ENCODE results near the gene TRIM68.

The TRIM68 gene

GRCh38 chr11:4643682-4644081 lies 35.7 kb upstream of the TRIM68 start, which contains the start of gene OR51E1:
Gene OR51E1, plus strand, starts transcription at chr11:4643982. Its CDS starts 8,545 bp downstream, at chr11:4652527.
- Histone ChIP-seq H3K4me3 (ENCODE audit: low read depth, low read length) (no peak within 1 kb of the TSS), H3K36me3 (ENCODE audit: control insufficient read depth in 2 of 2, insufficient read depth in 1 of 2, low read length in 2 of 2) (no peaks in the 10 kb centered on the region), H3K27ac (ENCODE audit: extremely low read depth, low read depth, low read length) (no peak within 1 kb of the TSS), H3K4me1 (ENCODE audit: control insufficient read depth, insufficient read depth, low read length) (no peaks in the 10 kb centered on the region), H3K9me3 (ENCODE audit: control insufficient read depth, insufficient read depth, low read depth, low read length) (no peaks in the 10 kb centered on the region)
- ChIA-PET POLR2A (no interaction called here), CTCF (interaction anchor here (1.2 kb wide), 1 partner anchor 17 kb away, joined by 4 read pairs; no protein-coding TSS in a partner anchor)
- no peak for TF ChIP-seq ZNF398 (tag by site-specific recombination; IDR thresholded peaks at IDR 0.05)
- no peak for TF ChIP-seq ZNF624 (tag by site-specific recombination; IDR thresholded peaks at IDR 0.05)
- TF ChIP-seq ZNF433 (tag by site-specific recombination; IDR thresholded peaks at IDR 0.05; ENCODE audit: low read depth), result no peak
- TF ChIP-seq REST (tag by site-specific recombination; IDR thresholded peaks at IDR 0.05), result no peak
- TF ChIP-seq ZNF629 (tag by site-specific recombination; IDR thresholded peaks at IDR 0.05), result no peak
- no peak for TF ChIP-seq INSM2 (tag by site-specific recombination; IDR thresholded peaks at IDR 0.05)
- no peak for TF ChIP-seq KLF10 (tag by site-specific recombination; IDR thresholded peaks at IDR 0.05)
- TF ChIP-seq ZFP37 (tag by site-specific recombination; IDR thresholded peaks at IDR 0.05), result no peak
- no peak for TF ChIP-seq ZNF660 (tag by site-specific recombination; IDR thresholded peaks at IDR 0.05)
- no peak for TF ChIP-seq HOXC10 (CRISPR knock-in tag; IDR thresholded peaks at IDR 0.05)
- no peak for TF ChIP-seq ZNF843 (tag by site-specific recombination; IDR thresholded peaks at IDR 0.05)

GRCh38 chr11:4643076-4643475 lies 35.0 kb upstream of the TRIM68 start:
- Histone ChIP-seq H3K4me1 (ENCODE audit: control insufficient read depth, insufficient read depth, low read length) (no peaks in the 10 kb centered on the region), H3K9me3 (ENCODE audit: control insufficient read depth, insufficient read depth, low read depth, low read length) (no peaks in the 10 kb centered on the region), H3K36me3 (ENCODE audit: control insufficient read depth in 2 of 2, insufficient read depth in 1 of 2, low read length in 2 of 2) (no peaks in the 10 kb centered on the region), H3K4me3 (ENCODE audit: low read depth, low read length) (no peak overlapping the region), H3K27ac (ENCODE audit: extremely low read depth, low read depth, low read length) (no peak overlapping the region)
- POLR2A ChIA-PET, result no interaction called here
- CTCF ChIA-PET, result interaction anchor here (1.2 kb wide), 1 partner anchor 16 kb away, joined by 4 read pairs; no protein-coding TSS in a partner anchor
- TF ChIP-seq ZBTB10 (tag by site-specific recombination; IDR thresholded peaks at IDR 0.05) (no peak), KLF8 (tag by site-specific recombination; IDR thresholded peaks at IDR 0.05) (no peak), RBAK (tag by site-specific recombination; IDR thresholded peaks at IDR 0.05) (no peak), ZNF311 (tag by site-specific recombination; IDR thresholded peaks at IDR 0.05; ENCODE audit: borderline replicate concordance) (no peak), ZNF184 (tag by site-specific recombination; IDR thresholded peaks at IDR 0.05) (no peak), IKZF3 (tag by site-specific recombination; IDR thresholded peaks at IDR 0.05) (no peak), YY2 (tag by site-specific recombination; IDR thresholded peaks at IDR 0.05) (no peak), ZNF529 (tag by site-specific recombination; IDR thresholded peaks at IDR 0.05; ENCODE audit: insufficient replicate concordance) (no peak), SETDB1 (IDR thresholded peaks at IDR 0.05; ENCODE audit: insufficient read length, low read length) (no peak), ZNF350 (tag by site-specific recombination; IDR thresholded peaks at IDR 0.05) (no peak), ZBTB26 (tag by site-specific recombination; optimal IDR thresholded peaks at IDR 0.05) (no peak), ZNF610 (tag by site-specific recombination; IDR thresholded peaks at IDR 0.05; ENCODE audit: borderline replicate concordance) (no peak), ZNF335 (tag by site-specific recombination; conservative IDR thresholded peaks at IDR 0.05) (no peak), ZNF341 (tag by site-specific recombination; IDR thresholded peaks at IDR 0.05; ENCODE audit: low read depth) (no peak), PRDM1 (tag by site-specific recombination; IDR thresholded peaks at IDR 0.05) (no peak)
